ENCODE results near the gene OSM.

The OSM gene

DNA sequence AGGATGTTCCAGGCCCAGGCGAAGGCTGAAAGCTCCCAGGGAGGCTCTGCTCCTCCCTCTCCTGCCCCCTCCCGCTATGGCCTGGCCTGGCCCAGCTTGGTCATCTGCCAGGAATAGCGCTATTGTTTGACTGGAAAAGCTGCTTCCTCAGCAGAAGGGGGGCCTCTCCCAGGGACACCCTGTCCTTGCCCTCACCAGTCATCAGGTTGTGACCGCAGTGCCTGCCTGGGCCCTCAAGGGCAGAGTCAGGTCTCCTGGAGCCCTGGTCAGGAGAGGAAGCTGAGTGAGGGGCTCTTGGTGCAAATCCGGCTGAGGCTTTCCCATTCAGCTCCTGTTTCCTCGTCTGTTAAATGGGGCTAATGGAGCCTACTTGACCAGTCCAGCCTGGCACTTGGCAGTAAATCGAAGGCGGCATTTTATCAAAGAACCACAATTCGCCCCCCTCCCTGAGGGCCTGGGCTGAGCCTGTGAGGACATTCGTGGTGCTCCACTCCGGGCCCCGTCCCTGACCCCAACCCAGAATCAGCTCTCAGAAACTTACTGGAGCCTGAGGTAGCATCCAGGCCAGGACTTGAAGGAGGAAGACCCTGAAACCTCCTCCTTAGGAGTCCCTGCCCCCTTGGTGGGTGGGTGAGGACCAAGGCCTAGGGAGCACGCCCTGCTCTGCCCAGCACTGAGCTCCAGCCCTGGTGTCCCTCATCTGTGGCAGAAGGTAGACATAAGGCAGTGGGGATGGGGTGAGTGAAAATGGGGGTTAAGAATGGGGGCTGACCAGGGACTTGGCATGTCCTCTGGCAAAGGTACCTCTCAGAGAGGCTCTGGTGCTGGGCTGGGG is 24.6 kb upstream of the OSM start:
- Mint-ChIP-seq H3K27ac (peak overlapping the region; percentile 90), H3K36me3 (peaks cover 42% of the 10 kb centered on the region), H3K4me1 (peaks cover 47% of the 10 kb centered on the region), H3K9me3 (no peaks in the 10 kb centered on the region), H3K4me3 (no peak overlapping the region)
- ATAC-seq (no peak), DNase-seq (ENCODE audit: low spot score in 2 of 2) (no peak)

DNA sequence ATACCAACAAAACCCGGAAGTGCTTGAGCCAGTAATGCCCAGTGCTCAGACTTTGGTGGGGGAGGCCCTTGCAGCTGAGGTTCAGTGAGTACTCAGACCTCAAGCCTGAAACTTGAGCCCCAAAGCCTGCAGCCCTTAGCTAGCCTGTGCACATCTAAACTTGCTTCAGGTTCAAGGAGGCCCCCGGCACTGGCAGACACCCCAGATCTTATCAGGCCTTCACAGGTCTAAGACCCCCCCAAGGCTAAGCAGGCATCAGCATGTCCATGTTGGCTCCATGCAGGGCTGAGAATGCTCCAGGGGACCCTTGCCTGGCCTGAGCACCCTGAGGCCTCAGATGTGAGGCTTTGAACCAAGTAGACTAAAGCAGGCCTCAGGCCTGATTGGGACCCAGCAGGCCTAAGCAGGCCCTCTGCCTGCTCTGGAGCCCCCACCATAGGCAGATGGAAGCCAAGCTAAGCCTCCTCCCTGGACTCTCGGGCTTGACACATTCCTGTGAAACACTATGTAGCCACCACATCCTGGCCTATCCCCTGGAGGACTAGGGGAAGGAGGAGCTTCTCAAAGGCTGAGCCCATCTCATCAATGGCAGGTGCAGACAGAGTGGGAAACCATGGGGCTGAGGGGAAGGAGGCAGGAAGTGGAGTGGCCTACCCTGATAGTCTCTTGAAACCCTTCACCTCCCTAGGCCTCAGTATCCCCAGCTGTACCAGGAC is 23.8 kb upstream of the OSM start:
- no peak for ATAC-seq
- Mint-ChIP-seq H3K27ac (peak overlapping the region; percentile 90), H3K36me3 (peaks cover 34% of the 10 kb centered on the region), H3K4me1 (peaks cover 48% of the 10 kb centered on the region), H3K9me3 (no peaks in the 10 kb centered on the region), H3K4me3 (peak overlapping the region; percentile 84)
- no peak for DNase-seq (ENCODE audit: low spot score in 2 of 2)

DNA sequence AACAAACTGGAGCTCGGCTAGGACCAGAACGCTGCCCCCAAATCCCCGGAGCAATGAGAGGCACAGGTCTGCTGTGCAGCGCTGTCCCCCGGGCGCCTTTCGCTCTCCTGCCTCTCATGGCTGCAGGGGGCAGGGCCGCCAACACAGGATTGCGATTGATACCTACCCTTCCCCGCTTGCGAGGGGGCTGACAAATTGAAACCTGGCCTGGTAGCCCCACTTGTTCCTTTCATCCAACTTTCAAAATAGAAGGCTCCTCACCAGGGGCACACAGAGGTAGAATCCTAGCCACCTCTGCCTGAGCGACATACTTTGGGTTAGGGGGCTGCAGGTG is 23.3 kb upstream of the OSM start:
- Mint-ChIP-seq H3K4me3 (peak overlapping the region; percentile 84), H3K27ac (peak overlapping the region; percentile 90), H3K4me1 (peaks cover 49% of the 10 kb centered on the region), H3K9me3 (no peaks in the 10 kb centered on the region), H3K36me3 (peaks cover 34% of the 10 kb centered on the region)
- no peak for DNase-seq (ENCODE audit: low spot score in 2 of 2)
- peak; percentile 41 for ATAC-seq

DNA sequence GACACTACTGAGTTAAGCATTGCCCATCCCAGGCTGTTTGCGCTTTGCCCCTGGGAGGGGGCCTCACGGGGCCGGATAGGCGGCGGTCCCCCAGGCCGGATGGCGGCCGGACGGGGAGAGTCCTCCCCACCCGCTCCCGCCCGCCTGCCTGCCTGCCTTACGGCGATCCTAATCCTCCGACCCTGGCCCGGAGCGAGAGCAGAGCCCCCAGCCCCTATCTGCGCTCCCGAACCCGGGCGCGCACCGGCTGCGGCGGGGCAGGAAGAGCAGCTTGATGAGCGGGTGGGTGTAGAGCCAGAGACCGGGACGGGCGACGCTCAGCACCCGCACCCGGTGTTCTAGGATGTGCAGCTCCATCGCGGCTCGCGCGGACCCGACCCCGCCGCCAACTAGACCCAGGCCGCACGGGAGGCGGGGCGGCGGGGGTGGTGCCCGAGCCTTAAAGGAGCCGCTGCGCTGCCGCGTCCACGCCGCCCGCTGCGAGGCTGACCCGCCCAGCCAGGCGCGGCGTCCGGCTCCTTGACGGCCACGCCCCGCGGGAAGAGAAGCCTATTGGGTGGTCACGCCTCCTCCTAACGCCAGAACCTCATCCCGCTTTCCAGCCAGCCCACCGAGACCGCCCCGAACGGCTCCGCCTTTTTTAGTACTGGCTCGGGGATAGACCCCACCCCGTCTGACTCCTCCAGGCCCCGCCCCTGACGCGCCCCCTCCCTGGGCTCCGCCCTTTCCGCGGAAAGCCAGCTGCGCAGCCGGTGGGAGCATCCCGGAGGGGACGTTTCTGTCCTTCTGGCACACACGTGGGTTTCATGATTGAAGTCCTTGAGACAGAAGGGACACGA is 22.7 kb upstream of the OSM start, which contains the start of gene CASTOR1:
CASTOR1 (minus strand) TSS at position 365 of the 839 bp plus-strand sequence; CDS start at position 357, 8 bp downstream.
- ATAC-seq: peak; percentile 84
- peak within 1 kb of the TSS; percentile 84 for H3K4me3 Mint-ChIP-seq
- H3K27ac Mint-ChIP-seq: peak within 1 kb of the TSS; percentile 90
- peaks cover 52% of the 10 kb centered on the region for H3K4me1 Mint-ChIP-seq
- H3K36me3 Mint-ChIP-seq: peaks cover 32% of the 10 kb centered on the region
- peak; percentile 80 to 96 for DNase-seq (ENCODE audit: low spot score in 2 of 2)
- H3K9me3 Mint-ChIP-seq: no peaks in the 10 kb centered on the region

GRCh38 chr22:30288419-30289140 is 21.9 kb upstream of the OSM start:
- Mint-ChIP-seq H3K9me3 (no peaks in the 10 kb centered on the region), H3K4me1 (peaks cover 47% of the 10 kb centered on the region), H3K36me3 (peaks cover 24% of the 10 kb centered on the region), H3K4me3 (peak overlapping the region; percentile 84), H3K27ac (peak overlapping the region; percentile 90)
- ATAC-seq (no peak), DNase-seq (ENCODE audit: low spot score in 2 of 2) (no peak)

DNA sequence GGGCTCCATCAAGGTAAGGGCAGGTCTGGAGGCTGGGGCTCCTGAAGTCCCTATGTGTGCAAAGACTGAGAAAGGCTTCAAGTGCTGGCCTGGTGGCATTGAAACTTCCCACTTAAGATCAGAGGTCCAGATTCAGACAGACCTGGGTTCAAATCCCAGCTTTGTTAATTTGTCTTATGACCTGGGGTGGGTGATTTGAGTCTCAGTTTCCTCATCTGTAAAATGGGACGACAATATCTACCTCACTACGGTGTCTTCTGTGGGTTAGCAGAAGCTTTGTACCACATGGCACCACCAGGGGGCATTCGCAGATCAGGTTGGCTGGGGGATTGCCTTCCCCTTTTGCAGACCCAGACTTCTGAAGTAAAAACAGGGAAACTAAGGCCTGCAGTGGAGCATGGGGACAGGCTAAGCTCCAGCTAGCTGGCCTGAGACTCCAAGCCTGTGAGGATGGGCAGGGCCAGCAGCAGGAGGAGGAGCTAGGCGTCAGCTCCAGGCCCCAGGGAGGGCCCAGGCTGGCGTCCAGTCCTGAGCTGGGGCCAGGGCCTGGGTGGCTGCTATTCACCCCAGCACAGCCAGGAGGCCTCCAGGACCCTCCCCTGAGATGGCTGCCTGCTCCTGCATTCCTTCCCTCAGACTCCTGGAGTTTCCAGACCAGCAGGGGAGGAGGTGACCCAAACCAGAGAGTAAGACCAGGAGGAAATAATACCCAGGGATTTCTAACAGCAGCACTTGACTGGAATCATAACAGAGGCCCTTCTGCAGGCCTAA is 21.2 kb upstream of the OSM start:
- H3K27ac Mint-ChIP-seq: no peak overlapping the region
- peak; percentile 49 for ATAC-seq

GRCh38 chr22:30286813-30287647 is 20.4 kb upstream of the OSM start:
- peak overlapping the region; percentile 34 for H3K27ac Mint-ChIP-seq
- H3K4me1 Mint-ChIP-seq: peaks cover 47% of the 10 kb centered on the region
- ATAC-seq: peak; percentile 48
- H3K4me3 Mint-ChIP-seq: peak overlapping the region; percentile 84
- H3K36me3 Mint-ChIP-seq: peaks cover 13% of the 10 kb centered on the region
- peak; percentile 93 to 94 for DNase-seq (ENCODE audit: low spot score in 2 of 2)
- no peaks in the 10 kb centered on the region for H3K9me3 Mint-ChIP-seq

More for the DNA sequence above, 21.2 kb upstream of the OSM start:
- Mint-ChIP-seq H3K9me3 (no peaks in the 10 kb centered on the region), H3K4me1 (peaks cover 47% of the 10 kb centered on the region), H3K4me3 (peak overlapping the region; percentile 84), H3K36me3 (peaks cover 17% of the 10 kb centered on the region)
- peak; percentile 84 to 92 for DNase-seq (ENCODE audit: low spot score in 2 of 2)

DNA sequence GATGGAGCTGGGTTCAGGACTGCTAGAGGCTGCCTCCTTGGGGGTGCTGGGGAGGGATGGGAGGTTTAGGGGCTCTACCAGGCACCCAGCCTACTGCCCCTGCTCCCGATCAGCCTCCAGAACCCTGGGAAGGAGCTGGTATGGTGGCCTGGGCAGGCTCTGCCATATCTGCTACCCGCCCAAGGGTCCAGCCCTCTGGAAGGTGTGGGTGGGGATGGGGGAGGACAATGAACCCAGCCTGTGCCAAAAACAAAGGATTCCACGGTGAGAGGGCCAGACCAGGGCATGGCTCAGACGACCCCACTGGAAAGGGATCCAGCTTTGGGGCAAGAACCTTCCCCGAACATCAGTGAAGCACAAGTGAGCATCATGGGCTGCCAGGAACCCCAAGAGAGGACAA is 19.7 kb upstream of the OSM start:
- no peaks in the 10 kb centered on the region for H3K9me3 Mint-ChIP-seq
- H3K27ac Mint-ChIP-seq: peak overlapping the region; percentile 34
- DNase-seq (ENCODE audit: low spot score in 2 of 2) (no peak), ATAC-seq (no peak)
- H3K4me1 Mint-ChIP-seq: peaks cover 41% of the 10 kb centered on the region
- peaks cover 10% of the 10 kb centered on the region for H3K36me3 Mint-ChIP-seq
- no peak overlapping the region for H3K4me3 Mint-ChIP-seq

DNA sequence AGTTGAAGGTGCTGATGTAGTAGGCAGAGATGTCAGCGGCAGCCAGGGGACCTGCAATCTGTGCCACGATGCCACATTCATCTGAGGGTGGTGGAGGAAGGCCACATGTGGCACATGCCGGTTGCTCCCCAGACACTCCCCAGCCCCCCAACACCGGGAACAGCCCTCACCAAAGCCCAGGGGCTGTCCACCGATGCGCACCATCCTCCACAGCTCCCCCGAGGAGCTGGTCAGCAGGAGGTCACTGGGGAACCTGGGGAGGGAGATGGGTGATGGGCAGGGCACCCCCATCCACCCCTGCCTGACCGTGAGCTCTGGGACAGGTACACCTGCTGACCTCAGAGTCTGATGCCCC is 19.2 kb upstream of the OSM start:
- ATAC-seq (no peak), DNase-seq (ENCODE audit: low spot score in 2 of 2) (no peak)
- peaks cover 10% of the 10 kb centered on the region for H3K36me3 Mint-ChIP-seq
- H3K4me1 Mint-ChIP-seq: peaks cover 39% of the 10 kb centered on the region
- no peak overlapping the region for H3K4me3 Mint-ChIP-seq
- H3K9me3 Mint-ChIP-seq: no peaks in the 10 kb centered on the region
- H3K27ac Mint-ChIP-seq: no peak overlapping the region

DNA sequence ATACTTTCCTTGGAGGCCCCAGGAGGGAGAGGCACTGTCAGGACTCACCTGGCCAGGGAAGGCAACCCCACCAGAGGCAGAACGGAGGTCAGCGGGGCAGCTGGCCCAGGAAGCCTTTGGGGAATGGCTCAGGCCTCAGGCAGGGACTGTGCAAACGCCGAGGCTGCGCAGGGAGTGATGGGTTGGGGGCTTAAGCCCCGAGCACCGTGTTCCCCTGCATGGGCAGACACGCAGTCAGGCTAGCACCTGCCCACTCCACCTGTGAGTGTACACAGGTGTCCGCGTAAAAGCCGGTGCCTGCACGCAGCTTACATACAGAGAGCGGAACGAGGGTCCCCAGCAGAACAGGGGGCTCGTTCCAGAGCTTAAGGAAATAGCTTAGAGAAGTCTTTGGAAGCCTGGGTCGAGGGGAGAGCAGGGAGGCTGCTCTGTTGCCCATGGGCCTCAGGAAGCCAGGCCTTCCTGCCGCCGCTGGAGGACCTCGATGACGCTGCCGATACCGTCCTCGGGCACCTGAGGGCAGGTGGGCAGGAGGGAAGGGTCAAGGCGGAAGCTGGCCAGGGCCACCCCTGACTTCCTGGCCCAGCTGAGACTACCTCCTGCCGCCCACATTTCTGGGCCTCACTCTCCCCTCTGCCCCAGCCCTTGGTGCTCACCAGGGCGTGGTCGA is 18.7 kb upstream of the OSM start:
- H3K27ac Mint-ChIP-seq: peak overlapping the region; percentile 56
- peaks cover 10% of the 10 kb centered on the region for H3K36me3 Mint-ChIP-seq
- peaks cover 34% of the 10 kb centered on the region for H3K4me1 Mint-ChIP-seq
- H3K9me3 Mint-ChIP-seq: no peaks in the 10 kb centered on the region
- H3K4me3 Mint-ChIP-seq: no peak overlapping the region
- ATAC-seq: no peak
- no peak for DNase-seq (ENCODE audit: low spot score in 2 of 2)

- H3K36me3 Mint-ChIP-seq: peaks cover 5% of the 10 kb centered on the region
- H3K27ac Mint-ChIP-seq: peak overlapping the region; percentile 56
- ATAC-seq: no peak
- no peak overlapping the region for H3K4me3 Mint-ChIP-seq
- no peaks in the 10 kb centered on the region for H3K9me3 Mint-ChIP-seq
- no peak for DNase-seq (ENCODE audit: low spot score in 2 of 2)
- H3K4me1 Mint-ChIP-seq: peaks cover 31% of the 10 kb centered on the region
Measured at GRCh38 chr22:30284666-30285065, 18.0 kb upstream of the OSM start.

- H3K4me1 Mint-ChIP-seq: peaks cover 34% of the 10 kb centered on the region
- no peak for ATAC-seq
- H3K9me3 Mint-ChIP-seq: no peaks in the 10 kb centered on the region
- H3K36me3 Mint-ChIP-seq: no peaks in the 10 kb centered on the region
- peak overlapping the region; percentile 56 for H3K27ac Mint-ChIP-seq
- DNase-seq (ENCODE audit: low spot score in 2 of 2): no peak
- H3K4me3 Mint-ChIP-seq: no peak overlapping the region
Measured at GRCh38 chr22:30284172-30284571, 17.5 kb upstream of the OSM start.

- Mint-ChIP-seq H3K4me1 (peaks cover 37% of the 10 kb centered on the region), H3K36me3 (no peaks in the 10 kb centered on the region), H3K9me3 (no peaks in the 10 kb centered on the region), H3K4me3 (no peak overlapping the region), H3K27ac (peak overlapping the region; percentile 68)
- ATAC-seq: no peak
- no peak for DNase-seq (ENCODE audit: low spot score in 2 of 2)
Measured at GRCh38 chr22:30283342-30283741, 16.7 kb upstream of the OSM start.
